PC-3 (cell line): ENCODE data around the gene LRRC10.

ENCODE experiments used
- CTCF ChIP-seq: fragments of 300-600 bp; sonication (generic); conservative IDR thresholded peaks from 2 replicates; pipeline ENCODE4 v1.5.1; 2017; ENCODE audit warnings: antibody characterized with exemption, low read depth, mild to moderate bottlenecking, low read length
- EZH2 ChIP-seq: fragments of 300-600 bp; sonication (generic); IDR thresholded peaks from one replicate; pipeline ENCODE4 v1.6.1; 2017; ENCODE audit warnings: antibody characterized with exemption, mild to moderate bottlenecking, low read length; ENCODE audit not compliant: unreplicated experiment

DNA sequence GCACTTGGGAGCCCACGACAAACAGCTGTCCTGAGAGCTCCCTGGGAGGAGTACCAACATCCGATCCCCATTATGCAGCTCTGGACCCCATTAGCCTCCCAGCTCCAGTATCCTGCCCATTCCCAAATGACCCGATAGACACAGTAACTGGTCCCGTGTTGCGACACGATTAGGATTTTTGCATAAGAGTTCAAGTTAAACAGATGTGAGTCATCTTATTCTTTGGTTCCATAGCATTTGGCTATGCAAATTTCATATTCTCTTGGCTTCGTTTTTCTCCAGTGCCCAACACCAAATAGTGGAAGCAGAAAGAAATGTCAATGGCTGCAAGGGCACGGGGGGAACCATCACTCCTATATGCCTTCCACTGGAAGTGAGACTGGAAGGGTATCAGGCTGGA, 43.0 kb upstream of the LRRC10 start:
- TF ChIP-seq CTCF = no peak
- TF ChIP-seq EZH2 = no peak
